ENCODE data around the gene CTNNA2.

DNA sequence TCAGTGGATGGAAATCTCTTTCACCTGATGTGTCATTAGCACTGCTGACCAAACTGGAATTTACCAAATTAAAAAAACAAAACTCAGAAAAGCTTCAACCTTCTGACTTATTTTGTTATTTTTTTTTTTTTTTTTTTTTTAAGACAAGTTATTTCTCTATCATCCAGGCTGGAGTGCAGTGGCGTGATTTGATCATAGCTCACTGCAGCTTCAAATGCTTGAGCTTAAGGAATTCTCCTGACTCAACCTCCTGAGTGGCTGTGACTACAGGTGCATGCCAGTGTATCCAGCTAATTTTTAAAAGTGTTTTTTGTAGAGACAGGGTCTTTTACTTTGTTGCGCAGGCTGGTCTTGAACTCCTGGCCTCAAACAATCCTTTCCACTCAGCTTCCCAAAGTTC is 636.1 kb downstream of the CTNNA2 start:
- no peak for TF ChIP-seq EZH2 (IDR thresholded peaks at IDR 0.05; ENCODE audit: low read depth, low read length, severe bottlenecking)
- TF ChIP-seq, protein P1, sequence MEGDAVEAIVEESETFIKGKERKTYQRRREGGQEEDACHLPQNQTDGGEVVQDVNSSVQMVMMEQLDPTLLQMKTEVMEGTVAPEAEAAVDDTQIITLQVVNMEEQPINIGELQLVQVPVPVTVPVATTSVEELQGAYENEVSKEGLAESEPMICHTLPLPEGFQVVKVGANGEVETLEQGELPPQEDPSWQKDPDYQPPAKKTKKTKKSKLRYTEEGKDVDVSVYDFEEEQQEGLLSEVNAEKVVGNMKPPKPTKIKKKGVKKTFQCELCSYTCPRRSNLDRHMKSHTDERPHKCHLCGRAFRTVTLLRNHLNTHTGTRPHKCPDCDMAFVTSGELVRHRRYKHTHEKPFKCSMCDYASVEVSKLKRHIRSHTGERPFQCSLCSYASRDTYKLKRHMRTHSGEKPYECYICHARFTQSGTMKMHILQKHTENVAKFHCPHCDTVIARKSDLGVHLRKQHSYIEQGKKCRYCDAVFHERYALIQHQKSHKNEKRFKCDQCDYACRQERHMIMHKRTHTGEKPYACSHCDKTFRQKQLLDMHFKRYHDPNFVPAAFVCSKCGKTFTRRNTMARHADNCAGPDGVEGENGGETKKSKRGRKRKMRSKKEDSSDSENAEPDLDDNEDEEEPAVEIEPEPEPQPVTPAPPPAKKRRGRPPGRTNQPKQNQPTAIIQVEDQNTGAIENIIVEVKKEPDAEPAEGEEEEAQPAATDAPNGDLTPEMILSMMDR (IDR thresholded peaks at IDR 0.05; ENCODE audit: control extremely low read depth in 1 of 3, insufficient read depth in 1 of 3, low read depth in 1 of 3, low read length in 3 of 3): no peak
- no peak for TF ChIP-seq POLR2A (IDR thresholded peaks at IDR 0.05; ENCODE audit: control extremely low read depth in 1 of 2, low read depth in 2 of 2, low read length in 2 of 2)
- no peak for TF ChIP-seq EP300 (IDR thresholded peaks at IDR 0.05; ENCODE audit: borderline replicate concordance in 1 of 2, low read depth in 2 of 2, low read length in 2 of 2)
- no peak for TF ChIP-seq SP1 (IDR thresholded peaks at IDR 0.05; ENCODE audit: low read depth, low read length)
- TF ChIP-seq, protein P2, sequence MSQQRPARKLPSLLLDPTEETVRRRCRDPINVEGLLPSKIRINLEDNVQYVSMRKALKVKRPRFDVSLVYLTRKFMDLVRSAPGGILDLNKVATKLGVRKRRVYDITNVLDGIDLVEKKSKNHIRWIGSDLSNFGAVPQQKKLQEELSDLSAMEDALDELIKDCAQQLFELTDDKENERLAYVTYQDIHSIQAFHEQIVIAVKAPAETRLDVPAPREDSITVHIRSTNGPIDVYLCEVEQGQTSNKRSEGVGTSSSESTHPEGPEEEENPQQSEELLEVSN (IDR thresholded peaks at IDR 0.05): no peak
- no peak for TF ChIP-seq SP2 (IDR thresholded peaks at IDR 0.05; ENCODE audit: low read length)
- TF ChIP-seq RFX5 (IDR thresholded peaks at IDR 0.05; ENCODE audit: borderline replicate concordance, low read depth, low read length): no peak
- TF ChIP-seq CEBPB (IDR thresholded peaks at IDR 0.05; ENCODE audit: low read depth, low read length): no peak
- no peak for TF ChIP-seq NRF1 (IDR thresholded peaks at IDR 0.05; ENCODE audit: low read depth, low read length)
- no peak for TF ChIP-seq SIX5 (IDR thresholded peaks at IDR 0.05; ENCODE audit: low read depth, low read length)
- TF ChIP-seq POLR2AphosphoS5 (IDR thresholded peaks at IDR 0.05; ENCODE audit: low read depth, low read length): no peak

All from H1 (cell line).